NK-92 (cell line): Measurements from ENCODE around the gene OGA.

Experiments used
- DNase-seq: peaks from one replicate; lab custom pipeline; 2025; ENCODE audit not compliant: unreplicated experiment; lab: John Stamatoyannopoulos, UW

The OGA gene

GRCh38 chr10:101761226-101761625, 57.0 kb downstream of the OGA start:
- DNase-seq: no peak

GRCh38 chr10:101760510-101760909, 57.7 kb downstream of the OGA start:
- no peak for DNase-seq

- no peak for DNase-seq
Measured at GRCh38 chr10:101759309-101760247, 58.7 kb downstream of the OGA start.

GRCh38 chr10:101758858-101759257, 59.4 kb downstream of the OGA start:
- no peak for DNase-seq

GRCh38 chr10:101752241-101752640, 66.0 kb downstream of the OGA start:
- no peak for DNase-seq

- no peak for DNase-seq
Measured at GRCh38 chr10:101749047-101750016, 68.9 kb downstream of the OGA start.

- no peak for DNase-seq
Measured at GRCh38 chr10:101748496-101748895, 69.7 kb downstream of the OGA start.

- no peak for DNase-seq
Measured at GRCh38 chr10:101745074-101745696, 73.1 kb downstream of the OGA start.

GRCh38 chr10:101744267-101744666, 74.0 kb downstream of the OGA start:
- DNase-seq: no peak

- no peak for DNase-seq
Measured at GRCh38 chr10:101741938-101742337, 76.3 kb downstream of the OGA start.

- no peak for DNase-seq
Measured at GRCh38 chr10:101736666-101737065, 81.6 kb downstream of the OGA start.
